GM19468 (cell line): Measurements from ENCODE around the gene FAM118A.
"Not testable (repeated sequence)": the region's sequence is repeated elsewhere in the genome, so short reads cannot be mapped to it uniquely, and the experiment has no call there.

ENCODE experiments used
- ATAC-seq: cut with Tn5 transposase; IDR thresholded peaks from one replicate; pipeline ENCODE4 v1.9.1; 2021; ENCODE audit warnings: mild to moderate bottlenecking, moderate library complexity, moderate number of reproducible peaks; ENCODE audit not compliant: unreplicated experiment; ENCODE audit errors: extremely low read depth

Gene FAM118A

DNA sequence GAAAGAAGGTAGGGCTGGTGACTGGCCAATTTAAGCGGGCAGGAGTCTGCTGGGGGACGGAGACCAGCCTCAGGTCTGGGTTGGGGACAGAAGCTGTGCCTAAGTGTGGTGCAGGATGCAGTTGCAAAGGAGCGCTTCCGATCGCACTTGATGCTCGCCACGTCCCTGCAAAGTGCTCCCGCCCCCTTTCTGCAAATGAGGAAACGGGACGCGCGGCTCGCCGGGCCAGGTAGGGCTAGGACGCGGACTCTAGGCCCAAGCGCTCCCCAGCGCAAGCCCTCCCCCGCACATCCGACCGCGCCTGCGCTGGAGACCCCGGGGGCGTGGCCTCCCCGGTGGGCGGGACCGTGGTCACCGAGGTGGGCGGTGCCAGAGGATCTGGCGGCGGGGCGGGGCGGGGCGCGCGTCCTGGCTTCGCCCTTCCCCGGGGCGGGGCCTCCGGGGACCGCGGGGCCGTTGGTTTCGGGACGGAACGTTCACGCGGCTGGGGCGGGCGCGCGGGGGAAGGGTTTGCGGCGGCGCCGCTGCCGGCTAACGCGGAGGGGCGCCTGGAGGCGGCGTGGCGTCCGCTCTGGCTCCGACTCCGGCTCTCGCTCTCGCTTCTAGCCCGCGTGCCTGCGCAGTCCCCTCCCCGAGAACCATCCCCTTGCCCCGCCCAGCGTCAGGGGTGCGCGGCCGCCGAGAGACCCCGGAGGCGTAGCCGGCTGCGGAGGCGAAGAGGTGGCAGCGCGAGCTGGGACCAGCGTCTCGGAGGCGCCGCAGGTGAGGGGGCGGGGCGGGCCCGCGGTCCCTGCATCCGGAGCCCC, at the start of gene FAM118A:
TSS of gene FAM118A (plus strand) at position 513 of the 806 bp plus-strand sequence. CDS start 12,446 bp downstream, outside the sequence.
- peak; percentile 54 for ATAC-seq

DNA sequence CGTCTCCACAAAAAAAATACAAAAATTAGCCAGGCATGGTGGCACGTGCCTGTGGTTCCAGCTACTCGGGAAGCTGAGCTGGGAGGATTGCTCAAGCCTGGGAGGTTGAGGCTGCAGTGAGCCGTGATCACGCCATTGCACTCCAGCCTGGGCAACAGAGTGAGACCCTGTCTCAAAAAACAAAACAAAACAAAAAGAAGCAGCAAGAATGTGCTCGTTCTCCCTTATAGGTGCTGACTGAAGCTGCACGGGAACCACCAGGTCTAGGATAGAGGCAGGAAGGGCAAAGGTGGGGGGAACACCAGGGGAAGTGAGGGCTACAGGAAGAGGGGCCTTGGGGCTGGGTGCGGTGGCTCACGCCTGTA, 49.4 kb upstream of the FAM118A start:
- not testable (repeated sequence) for ATAC-seq

- ATAC-seq, result no peak
These were observed 48.2 kb upstream of the FAM118A start for GRCh38 chr22:45261407-45262088.

GRCh38 chr22:45262195-45262930, 47.4 kb upstream of the FAM118A start:
- no peak for ATAC-seq

- ATAC-seq, result no peak
These were observed 46.7 kb upstream of the FAM118A start for GRCh38 chr22:45262931-45263462.

DNA sequence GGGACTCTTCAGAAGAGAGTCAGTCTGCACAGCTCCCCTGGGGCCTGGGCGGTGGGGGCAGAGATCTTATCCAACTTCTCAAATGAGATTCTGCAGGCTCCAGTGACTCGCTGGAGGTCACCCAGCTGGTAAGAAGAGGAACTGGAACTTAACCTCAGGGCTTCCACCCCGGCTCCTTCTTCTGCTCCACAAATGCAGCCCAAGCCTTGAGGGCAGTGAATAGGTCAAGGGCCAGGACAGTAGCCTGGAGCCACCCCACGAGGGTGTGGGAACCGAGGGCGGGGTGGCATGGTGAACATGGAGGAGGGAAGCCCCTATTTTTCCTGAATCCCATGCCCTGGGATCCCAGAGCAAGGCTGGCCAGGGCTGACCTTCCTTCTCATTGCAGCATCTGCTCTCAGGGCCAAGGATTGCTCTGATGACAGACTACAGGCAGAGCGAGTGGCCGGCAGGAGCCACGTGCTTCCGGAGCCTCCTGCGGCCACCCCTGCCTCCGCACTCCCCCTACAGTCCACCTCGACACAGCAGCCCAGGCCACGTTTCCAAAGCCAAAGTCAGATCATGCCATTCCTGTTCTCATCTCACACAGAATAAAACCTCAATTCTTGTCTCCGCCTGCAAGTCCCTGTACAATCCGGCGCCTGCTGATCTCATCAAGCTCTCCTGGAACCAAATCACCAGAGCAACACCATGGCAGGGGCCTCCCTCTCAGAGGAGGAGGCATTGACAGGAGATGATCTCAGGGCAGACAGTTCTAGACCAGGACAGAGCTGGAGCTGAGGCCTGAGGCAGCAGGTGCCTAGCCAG, 46.1 kb upstream of the FAM118A start:
- ATAC-seq, result peak; percentile 68

- no peak for ATAC-seq
These were observed 44.2 kb upstream of the FAM118A start for GRCh38 chr22:45265535-45265934.

DNA sequence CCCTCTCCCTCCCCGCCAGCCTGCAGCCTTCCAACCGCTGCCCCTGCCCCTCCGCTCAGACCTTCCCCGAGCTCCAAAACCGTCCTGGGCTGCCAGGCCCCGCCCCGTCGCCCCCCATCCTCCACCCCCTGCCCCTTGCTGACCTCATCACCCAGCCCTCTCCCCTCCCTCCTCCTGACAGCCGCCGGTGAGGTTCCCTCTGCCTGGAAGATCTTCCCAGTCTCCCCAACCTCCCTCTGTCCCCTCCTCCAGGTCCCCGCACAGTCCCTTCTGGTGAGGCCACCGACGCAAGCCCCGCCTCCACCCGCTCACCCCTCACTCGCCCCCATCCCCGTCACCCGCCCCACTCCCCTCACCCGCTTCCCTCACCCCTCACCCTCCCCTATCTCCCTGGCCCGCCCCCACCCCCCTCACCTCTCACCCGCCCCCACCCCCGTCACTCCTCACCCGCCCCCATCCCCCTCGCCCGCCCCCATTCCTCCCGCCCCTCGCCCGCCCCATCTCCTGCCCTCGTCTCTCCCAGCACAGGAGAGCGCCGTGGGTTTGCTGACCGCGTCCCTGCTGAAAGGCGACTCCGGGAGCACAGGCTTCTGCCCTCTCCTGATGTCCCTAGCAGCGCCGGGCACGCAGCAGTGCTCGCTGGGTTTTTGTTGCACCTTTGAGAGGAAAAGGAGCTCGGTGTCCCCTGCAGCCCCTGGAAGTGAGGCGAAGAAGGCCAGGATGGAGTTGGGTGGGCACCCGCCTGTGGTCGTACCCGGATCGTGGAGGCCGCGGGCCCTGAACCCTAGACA, 41.4 kb upstream of the FAM118A start:
- no peak for ATAC-seq

DNA sequence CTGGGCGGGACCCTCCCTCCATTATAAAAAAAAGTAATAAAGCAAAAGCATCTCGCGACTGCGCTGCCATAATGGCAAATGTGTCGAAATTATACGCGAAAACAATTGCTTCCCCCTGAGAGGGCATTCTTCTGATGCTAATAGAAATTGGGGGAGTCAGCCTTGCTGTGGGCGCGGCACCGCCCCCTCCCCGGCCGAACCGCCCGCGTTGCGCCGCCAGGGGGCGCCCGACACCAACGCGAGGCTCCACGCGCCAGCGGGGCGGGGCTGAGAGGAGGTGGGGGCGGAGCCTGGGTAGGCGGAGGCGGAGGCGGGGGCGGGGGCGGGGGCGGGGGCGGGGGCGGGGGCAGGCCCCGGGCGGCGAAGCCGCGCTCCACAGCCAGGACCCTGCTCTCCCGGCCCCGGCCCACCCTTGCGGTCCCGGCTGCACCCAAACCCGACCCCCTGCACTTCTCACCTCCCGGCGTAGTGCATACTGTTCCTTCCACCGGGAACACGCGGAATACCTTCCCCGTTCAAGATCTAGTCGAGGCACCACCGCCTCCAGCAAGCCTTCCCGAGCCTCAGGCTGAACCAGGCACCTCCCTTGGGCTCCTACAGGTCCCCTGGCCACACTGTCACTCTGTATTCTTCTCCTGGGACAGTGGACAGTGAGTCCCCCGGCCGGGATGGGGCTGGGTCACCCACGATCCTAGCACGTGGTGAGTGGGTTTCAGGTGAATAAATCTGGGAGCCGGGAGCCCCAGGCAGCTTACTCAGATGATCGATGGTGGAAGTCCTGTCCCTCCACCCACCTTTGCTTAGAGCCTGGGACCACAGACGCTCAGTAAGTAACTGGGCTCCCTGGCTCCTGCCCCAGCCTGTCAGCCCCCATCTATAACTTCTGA, 40.5 kb upstream of the FAM118A start:
- no peak for ATAC-seq

GRCh38 chr22:45270095-45271020, 39.4 kb upstream of the FAM118A start:
- ATAC-seq, result no peak

DNA sequence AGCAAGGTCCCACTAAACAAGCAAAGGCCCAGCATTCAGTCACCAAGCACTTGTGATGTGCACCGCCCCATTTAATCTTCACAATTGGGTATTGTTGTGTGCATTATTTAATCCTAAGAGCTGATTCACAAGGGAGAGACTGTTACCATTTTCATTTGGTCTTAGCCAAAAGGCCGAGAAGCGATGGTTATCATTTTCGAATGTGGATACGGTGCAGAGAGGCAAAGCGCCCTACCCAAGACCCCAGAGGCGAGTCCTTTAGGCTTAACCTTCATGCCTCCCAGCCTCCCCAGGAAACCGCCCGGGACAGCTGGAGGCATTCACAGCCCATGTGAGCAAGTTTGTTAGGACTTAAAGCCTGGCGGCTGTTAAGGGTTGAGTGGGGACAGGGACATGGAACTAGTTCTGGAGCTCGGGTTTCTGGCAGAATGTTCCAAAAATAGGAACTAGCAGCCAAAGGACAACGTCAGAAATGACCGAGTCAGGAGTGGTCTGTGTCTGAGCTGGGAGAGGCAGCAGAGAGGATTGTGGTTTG, 38.0 kb upstream of the FAM118A start:
- ATAC-seq, result no peak

DNA sequence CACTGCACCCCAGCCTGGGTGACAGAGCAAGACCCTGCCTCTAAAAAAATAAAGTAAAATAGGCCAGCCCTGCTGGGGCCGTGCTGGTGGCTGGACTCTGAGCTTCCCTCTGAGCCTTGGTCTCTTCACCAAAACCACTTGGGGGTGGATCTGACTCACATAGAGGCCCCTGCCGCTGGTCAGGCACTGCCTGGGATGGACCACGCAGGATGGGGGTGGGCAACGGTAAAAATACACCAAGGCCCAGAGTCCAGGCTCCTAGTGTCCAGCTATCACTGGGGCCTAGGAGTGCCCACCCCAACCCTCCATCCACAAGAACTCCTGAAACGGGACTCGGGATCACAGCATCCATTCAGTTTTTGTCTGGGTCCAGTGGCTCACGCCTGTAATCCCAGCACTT, 37.2 kb upstream of the FAM118A start:
- no peak for ATAC-seq

- no peak for ATAC-seq
These were observed 36.2 kb upstream of the FAM118A start for GRCh38 chr22:45273452-45274075.

DNA sequence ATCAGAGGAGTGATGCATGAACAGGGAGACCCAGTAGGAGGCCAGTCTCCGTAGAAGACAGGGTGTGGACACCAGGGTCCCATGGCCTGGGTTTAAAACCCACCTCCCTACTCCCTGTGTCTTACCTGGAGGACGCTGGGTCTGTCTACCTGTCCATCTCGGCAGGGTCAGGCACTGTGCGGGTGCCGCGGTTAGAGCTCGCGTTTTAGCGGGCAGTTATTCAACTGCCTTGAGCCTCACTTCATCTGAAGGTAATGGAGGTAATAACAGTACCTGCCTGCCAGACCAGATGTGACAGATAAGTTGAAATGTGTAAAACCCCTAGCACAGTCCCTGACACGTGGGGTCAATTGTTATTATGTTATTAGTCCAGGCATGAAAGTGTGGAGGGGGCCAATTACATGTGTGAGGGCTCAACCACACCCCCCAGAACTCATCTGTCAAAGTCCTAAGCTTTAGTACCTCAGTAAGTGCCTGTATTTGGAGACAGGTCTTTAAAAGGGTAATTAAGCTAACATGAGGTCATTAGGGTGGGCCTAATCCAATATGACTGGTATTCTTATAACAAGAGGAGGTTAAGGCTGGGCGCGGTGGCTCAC, 33.1 kb upstream of the FAM118A start:
- ATAC-seq, result no peak

DNA sequence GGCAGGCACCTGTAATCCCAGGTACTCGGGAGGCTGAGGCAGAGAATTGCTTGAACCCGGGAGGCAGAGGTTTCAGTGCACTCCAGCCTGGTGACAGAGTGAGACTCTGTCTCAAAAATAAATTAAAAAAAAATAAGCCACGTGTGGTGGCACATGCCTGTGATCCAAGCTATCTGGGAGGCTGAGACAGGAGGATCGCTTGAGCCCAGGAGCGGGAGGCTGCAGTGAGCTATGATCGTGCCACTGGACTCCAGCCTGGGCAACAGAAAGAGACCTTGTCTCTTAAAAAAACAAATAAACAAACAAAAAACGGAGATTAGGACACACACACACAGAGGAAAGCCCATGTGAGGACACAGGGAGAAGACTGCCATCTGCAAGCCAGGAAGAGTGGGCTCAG, 32.0 kb upstream of the FAM118A start:
- ATAC-seq, result not testable (repeated sequence)

DNA sequence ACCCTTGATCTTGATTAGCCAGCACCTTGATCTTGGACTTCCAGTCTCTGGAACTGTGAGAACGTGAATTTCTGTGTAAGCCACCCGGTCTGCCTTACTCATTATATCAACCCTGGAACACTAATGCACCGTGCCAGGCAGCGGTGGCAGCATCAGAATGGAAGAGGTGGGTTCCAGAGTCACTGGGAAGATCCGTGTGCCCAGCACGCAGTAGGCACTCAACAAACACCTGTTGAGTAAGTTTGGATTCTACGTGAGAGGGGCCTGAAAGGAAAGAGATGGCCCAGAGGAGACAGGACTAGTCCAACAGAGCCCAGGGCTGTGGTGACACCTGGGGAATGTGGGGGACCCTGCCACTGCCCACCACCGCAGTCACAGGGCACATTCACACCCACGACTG, 31.6 kb upstream of the FAM118A start:
- ATAC-seq, result no peak
